GM12878 (cell line): ENCODE results near the gene SP8.

Experiments
- BACH1 ChIP-seq: fragments of 450-650 bp; IDR thresholded peaks from 2 replicates; pipeline ENCODE4 v1.6.1; 2017; ENCODE audit warnings: mild to moderate bottlenecking, borderline replicate concordance
- RAD21 ChIP-seq: IDR thresholded peaks from 2 replicates; pipeline ENCODE4 v1.6.1; 2011; ENCODE audit warnings: mild to moderate bottlenecking, low read depth, low read length, moderate library complexity; ENCODE audit not compliant: insufficient read depth
- RUNX3 ChIP-seq: IDR thresholded peaks from 2 replicates; pipeline ENCODE4 v1.6.1; 2012; ENCODE audit warnings: low read length, inconsistent platforms
- ZNF274 ChIP-seq: IDR thresholded peaks from one replicate; pipeline ENCODE4 v1.8.0; 2011; ENCODE audit not compliant: insufficient read length, insufficient read depth
- TF ChIP-seq, protein P1 (sequence below): fragments of 450-650 bp; IDR thresholded peaks from 2 replicates; pipeline ENCODE4 v1.6.1; 2017; ENCODE audit warnings: mild to moderate bottlenecking, moderate library complexity
- TF ChIP-seq, protein P2 (sequence below), 3 experiments: IDR thresholded peaks in 2 of 3; conservative IDR thresholded peaks in 1 of 3; 2 replicates each; pipeline ENCODE4 v1.5.1; 2011; ENCODE audit warnings: low read depth in 3 of 3, low read length in 3 of 3, mild to moderate bottlenecking in 3 of 3, control low read depth in 2 of 3, moderate library complexity in 2 of 3, inconsistent platforms in 1 of 3, mixed read lengths in 1 of 3; ENCODE audit not compliant: control insufficient read depth in 2 of 3, insufficient read depth in 1 of 3; ENCODE audit errors: extremely low read depth in 1 of 3
- TF ChIP-seq, protein P3 (sequence below): fragments of 450-650 bp; IDR thresholded peaks from 2 replicates; pipeline ENCODE4 v1.6.1; 2014; ENCODE audit warnings: mild to moderate bottlenecking

DNA sequence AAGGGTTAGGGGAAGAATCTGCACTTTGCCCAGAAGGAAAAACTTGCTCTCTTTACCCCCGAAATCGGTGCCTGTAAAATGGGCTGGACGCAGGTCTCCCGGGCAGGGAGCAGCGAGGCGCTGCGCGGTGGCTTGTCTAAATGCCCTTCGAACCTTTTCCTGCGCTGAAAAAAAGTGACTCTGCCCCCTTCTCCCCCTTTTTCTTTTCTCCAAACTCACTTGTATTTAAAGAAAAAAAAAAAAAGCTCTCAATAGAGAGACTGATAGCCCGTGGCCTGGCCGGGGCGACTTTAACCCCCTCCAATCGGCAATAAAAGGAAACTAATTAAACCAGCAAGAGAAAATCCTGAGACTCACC, 286 bp downstream of the SP8 start:
- TF ChIP-seq, protein P1, sequence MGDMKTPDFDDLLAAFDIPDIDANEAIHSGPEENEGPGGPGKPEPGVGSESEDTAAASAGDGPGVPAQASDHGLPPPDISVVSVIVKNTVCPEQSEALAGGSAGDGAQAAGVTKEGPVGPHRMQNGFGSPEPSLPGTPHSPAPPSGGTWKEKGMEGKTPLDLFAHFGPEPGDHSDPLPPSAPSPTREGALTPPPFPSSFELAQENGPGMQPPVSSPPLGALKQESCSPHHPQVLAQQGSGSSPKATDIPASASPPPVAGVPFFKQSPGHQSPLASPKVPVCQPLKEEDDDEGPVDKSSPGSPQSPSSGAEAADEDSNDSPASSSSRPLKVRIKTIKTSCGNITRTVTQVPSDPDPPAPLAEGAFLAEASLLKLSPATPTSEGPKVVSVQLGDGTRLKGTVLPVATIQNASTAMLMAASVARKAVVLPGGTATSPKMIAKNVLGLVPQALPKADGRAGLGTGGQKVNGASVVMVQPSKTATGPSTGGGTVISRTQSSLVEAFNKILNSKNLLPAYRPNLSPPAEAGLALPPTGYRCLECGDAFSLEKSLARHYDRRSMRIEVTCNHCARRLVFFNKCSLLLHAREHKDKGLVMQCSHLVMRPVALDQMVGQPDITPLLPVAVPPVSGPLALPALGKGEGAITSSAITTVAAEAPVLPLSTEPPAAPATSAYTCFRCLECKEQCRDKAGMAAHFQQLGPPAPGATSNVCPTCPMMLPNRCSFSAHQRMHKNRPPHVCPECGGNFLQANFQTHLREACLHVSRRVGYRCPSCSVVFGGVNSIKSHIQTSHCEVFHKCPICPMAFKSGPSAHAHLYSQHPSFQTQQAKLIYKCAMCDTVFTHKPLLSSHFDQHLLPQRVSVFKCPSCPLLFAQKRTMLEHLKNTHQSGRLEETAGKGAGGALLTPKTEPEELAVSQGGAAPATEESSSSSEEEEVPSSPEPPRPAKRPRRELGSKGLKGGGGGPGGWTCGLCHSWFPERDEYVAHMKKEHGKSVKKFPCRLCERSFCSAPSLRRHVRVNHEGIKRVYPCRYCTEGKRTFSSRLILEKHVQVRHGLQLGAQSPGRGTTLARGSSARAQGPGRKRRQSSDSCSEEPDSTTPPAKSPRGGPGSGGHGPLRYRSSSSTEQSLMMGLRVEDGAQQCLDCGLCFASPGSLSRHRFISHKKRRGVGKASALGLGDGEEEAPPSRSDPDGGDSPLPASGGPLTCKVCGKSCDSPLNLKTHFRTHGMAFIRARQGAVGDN = no peak
- TF ChIP-seq, protein P2, sequence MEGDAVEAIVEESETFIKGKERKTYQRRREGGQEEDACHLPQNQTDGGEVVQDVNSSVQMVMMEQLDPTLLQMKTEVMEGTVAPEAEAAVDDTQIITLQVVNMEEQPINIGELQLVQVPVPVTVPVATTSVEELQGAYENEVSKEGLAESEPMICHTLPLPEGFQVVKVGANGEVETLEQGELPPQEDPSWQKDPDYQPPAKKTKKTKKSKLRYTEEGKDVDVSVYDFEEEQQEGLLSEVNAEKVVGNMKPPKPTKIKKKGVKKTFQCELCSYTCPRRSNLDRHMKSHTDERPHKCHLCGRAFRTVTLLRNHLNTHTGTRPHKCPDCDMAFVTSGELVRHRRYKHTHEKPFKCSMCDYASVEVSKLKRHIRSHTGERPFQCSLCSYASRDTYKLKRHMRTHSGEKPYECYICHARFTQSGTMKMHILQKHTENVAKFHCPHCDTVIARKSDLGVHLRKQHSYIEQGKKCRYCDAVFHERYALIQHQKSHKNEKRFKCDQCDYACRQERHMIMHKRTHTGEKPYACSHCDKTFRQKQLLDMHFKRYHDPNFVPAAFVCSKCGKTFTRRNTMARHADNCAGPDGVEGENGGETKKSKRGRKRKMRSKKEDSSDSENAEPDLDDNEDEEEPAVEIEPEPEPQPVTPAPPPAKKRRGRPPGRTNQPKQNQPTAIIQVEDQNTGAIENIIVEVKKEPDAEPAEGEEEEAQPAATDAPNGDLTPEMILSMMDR (IDR thresholded peaks at IDR 0.05 in 2 of 3, conservative IDR thresholded peaks at IDR 0.05 in 1 of 3; ENCODE audit: control insufficient read depth in 2 of 3, extremely low read depth in 1 of 3, insufficient read depth in 1 of 3, low read depth in 3 of 3, low read length in 3 of 3) = no peak
- TF ChIP-seq RAD21 (no peak), BACH1 (no peak), ZNF274 (no peak), RUNX3 (no peak)
- TF ChIP-seq, protein P3, sequence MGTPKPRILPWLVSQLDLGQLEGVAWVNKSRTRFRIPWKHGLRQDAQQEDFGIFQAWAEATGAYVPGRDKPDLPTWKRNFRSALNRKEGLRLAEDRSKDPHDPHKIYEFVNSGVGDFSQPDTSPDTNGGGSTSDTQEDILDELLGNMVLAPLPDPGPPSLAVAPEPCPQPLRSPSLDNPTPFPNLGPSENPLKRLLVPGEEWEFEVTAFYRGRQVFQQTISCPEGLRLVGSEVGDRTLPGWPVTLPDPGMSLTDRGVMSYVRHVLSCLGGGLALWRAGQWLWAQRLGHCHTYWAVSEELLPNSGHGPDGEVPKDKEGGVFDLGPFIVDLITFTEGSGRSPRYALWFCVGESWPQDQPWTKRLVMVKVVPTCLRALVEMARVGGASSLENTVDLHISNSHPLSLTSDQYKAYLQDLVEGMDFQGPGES = no peak
